Fibroblast of lung (primary cell): ENCODE results near the gene PPT1. TPM values are rescaled to one million over a fixed set of nuclear protein-coding genes. Genes with fewer than 3 reads are reported as not detected.

Source experiments
- DNase-seq, 2 donors: peaks; one replicate each; pipeline versions ENCODE4 v3.0.0 to v3.0.0-alpha.2; 2010; ENCODE audit warnings: low read depth in 2 of 2
- H2AFZ ChIP-seq: 2 replicates; pipeline ENCODE4 v1.5.1; 2012; ENCODE audit warnings: low read length, control low read depth, inconsistent platforms
- H3K27ac ChIP-seq: 2 replicates; pipeline ENCODE4 v1.5.1; 2011; ENCODE audit warnings: low read length, control low read depth; ENCODE audit not compliant: insufficient read depth
- H3K27me3 ChIP-seq: 2 replicates; pipeline ENCODE4 v1.5.1; 2011; ENCODE audit warnings: mild to moderate bottlenecking, low read length; ENCODE audit not compliant: control insufficient read depth, insufficient read depth
- H3K36me3 ChIP-seq: 2 replicates; pipeline ENCODE4 v1.5.1; 2011; ENCODE audit warnings: low read length; ENCODE audit not compliant: control insufficient read depth, insufficient read depth
- H3K4me1 ChIP-seq: 2 replicates; pipeline ENCODE4 v1.5.1; 2011; ENCODE audit warnings: low read length; ENCODE audit not compliant: control insufficient read depth, insufficient read depth; ENCODE audit errors: extremely low read depth
- H3K4me2 ChIP-seq: 2 replicates; pipeline ENCODE4 v1.5.1; 2011; ENCODE audit warnings: low read length, control low read depth; ENCODE audit not compliant: insufficient read depth; ENCODE audit errors: extremely low read depth
- H3K4me3 ChIP-seq, 4 experiments: fragments of 200-600 bp in 1 of 4; sonication (generic) in 1 of 4; replicated peaks in 1 of 4; 2 replicates each; pipeline ENCODE4 v1.5.1; 2011 to 2016; ENCODE audit warnings: low read length in 4 of 4, low read depth in 3 of 4, mild to moderate bottlenecking in 3 of 4, control low read depth in 2 of 4, inconsistent platforms in 1 of 4, mixed read lengths in 1 of 4; ENCODE audit not compliant: insufficient read depth in 1 of 4; ENCODE audit errors: control extremely low read depth in 1 of 4
- H3K79me2 ChIP-seq: 2 replicates; pipeline ENCODE4 v1.5.1; 2012; ENCODE audit warnings: mild to moderate bottlenecking, low read length, inconsistent platforms; ENCODE audit not compliant: control insufficient read depth, insufficient read depth
- H3K9ac ChIP-seq: 2 replicates; pipeline ENCODE4 v1.5.1; 2011; ENCODE audit warnings: mild to moderate bottlenecking, low read length, control low read depth; ENCODE audit not compliant: insufficient read depth
- H3K9me3 ChIP-seq: 2 replicates; pipeline ENCODE4 v1.5.1; 2012; ENCODE audit warnings: low read depth, low read length; ENCODE audit not compliant: control insufficient read depth, insufficient read depth
- H4K20me1 ChIP-seq: 2 replicates; pipeline ENCODE4 v1.5.1; 2011; ENCODE audit warnings: low read length; ENCODE audit not compliant: control insufficient read depth, insufficient read depth; ENCODE audit errors: extremely low read depth
- EZH2 ChIP-seq: IDR thresholded peaks from 2 replicates; pipeline ENCODE4 v1.5.1; 2012; ENCODE audit warnings: low read length, control low read depth, mild to moderate bottlenecking; ENCODE audit errors: missing control alignments
- polyA plus RNA-seq, 2 donors: library from polyadenylated mRNA; depleted of rRNA in 1 of 2; stranded (reverse) in 1 of 2; unstranded in 1 of 2; fragments of >200 nt; gene quantifications; 2 replicates each; pipeline ENCODE4 v1.2.1, GENCODE V29; 2011 to 2012; ENCODE audit warnings: missing spikeins in 1 of 2
- total RNA-seq: library from RNA; depleted of rRNA; stranded (reverse); fragments of >200 nt; gene quantifications from 2 replicates; pipeline ENCODE4 v1.2.1, GENCODE V29; 2014
- TF ChIP-seq, protein P1 (sequence below), 2 donors: IDR thresholded peaks in 1 of 2; conservative IDR thresholded peaks in 1 of 2; 1 replicate in 1 of 2; 2 replicates in 1 of 2; pipeline ENCODE4 v1.5.1; 2011 to 2012; ENCODE audit warnings: low read length in 2 of 2, control low read depth in 1 of 2, inconsistent platforms in 1 of 2, low read depth in 1 of 2, mild to moderate bottlenecking in 1 of 2

PPT1 gene
- total and polyA plus RNA-seq, 2 donors (not counting 1 experiment from before 2014, with no cell fraction given): 41.0 to 81.1 TPM

DNA sequence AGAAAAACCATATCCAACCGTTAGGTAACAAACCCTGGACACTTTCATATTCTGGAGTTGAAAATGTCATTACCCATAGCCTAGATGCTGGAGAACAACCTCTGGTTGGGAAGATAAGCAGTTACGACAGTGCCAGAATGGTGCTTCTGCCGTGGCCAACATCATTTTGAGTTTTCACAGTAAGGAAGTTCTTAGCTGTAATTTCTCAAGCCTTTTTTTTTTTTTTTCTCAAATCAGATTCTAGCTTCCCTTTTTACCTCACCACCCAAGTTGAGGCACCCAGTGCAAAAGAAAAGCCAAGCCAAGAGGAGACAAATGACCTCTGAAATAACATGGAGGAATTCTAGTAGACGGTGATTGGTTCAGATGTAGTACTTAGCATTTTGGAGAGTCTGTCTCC lies 21.8 kb downstream of the PPT1 start:
- no peak overlapping the region for H3K4me3 ChIP-seq
- peaks cover 15% of the 10 kb centered on the region for H3K36me3 ChIP-seq

DNA sequence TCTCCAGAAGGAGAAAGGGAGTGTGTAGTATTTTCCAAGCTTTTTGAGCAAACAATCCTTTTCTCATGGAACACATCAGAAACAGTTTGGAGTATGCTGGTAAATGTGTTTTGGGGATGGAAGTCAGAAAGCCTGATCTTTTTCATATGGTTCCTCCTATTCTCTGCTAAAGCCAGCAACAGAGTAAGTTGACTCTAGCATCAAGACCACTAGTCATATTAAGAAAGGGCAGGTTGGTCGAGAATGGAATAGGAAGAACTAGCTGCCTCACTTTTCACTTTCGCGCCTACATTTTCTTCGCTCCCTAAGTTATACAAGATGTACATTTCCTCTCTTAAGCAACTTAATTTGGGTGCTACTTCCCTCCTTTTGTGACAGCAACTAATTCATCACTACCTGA lies 24.0 kb downstream of the PPT1 start:
- TF ChIP-seq EZH2: no peak
- TF ChIP-seq, protein P1, sequence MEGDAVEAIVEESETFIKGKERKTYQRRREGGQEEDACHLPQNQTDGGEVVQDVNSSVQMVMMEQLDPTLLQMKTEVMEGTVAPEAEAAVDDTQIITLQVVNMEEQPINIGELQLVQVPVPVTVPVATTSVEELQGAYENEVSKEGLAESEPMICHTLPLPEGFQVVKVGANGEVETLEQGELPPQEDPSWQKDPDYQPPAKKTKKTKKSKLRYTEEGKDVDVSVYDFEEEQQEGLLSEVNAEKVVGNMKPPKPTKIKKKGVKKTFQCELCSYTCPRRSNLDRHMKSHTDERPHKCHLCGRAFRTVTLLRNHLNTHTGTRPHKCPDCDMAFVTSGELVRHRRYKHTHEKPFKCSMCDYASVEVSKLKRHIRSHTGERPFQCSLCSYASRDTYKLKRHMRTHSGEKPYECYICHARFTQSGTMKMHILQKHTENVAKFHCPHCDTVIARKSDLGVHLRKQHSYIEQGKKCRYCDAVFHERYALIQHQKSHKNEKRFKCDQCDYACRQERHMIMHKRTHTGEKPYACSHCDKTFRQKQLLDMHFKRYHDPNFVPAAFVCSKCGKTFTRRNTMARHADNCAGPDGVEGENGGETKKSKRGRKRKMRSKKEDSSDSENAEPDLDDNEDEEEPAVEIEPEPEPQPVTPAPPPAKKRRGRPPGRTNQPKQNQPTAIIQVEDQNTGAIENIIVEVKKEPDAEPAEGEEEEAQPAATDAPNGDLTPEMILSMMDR (conservative IDR thresholded peaks at IDR 0.05 in 1 of 2, IDR thresholded peaks at IDR 0.05 in 1 of 2; ENCODE audit: low read depth in 1 of 2, low read length in 2 of 2): no peak
- no peak overlapping the region for H3K27ac ChIP-seq
- H3K9ac ChIP-seq: no peak overlapping the region
- H3K9me3 ChIP-seq: no peaks in the 10 kb centered on the region
- H3K4me1 ChIP-seq: peaks cover 15% of the 10 kb centered on the region
- no peak overlapping the region for H2AFZ ChIP-seq
- H3K27me3 ChIP-seq: no peaks in the 10 kb centered on the region
- H3K4me2 ChIP-seq: no peak overlapping the region
- H3K4me3 ChIP-seq: no peak overlapping the region
- DNase-seq: no peak
- H3K79me2 ChIP-seq: no peaks in the 10 kb centered on the region
- H4K20me1 ChIP-seq: no peaks in the 10 kb centered on the region
- peaks cover 17% of the 10 kb centered on the region for H3K36me3 ChIP-seq

More for the DNA sequence above, 21.8 kb downstream of the PPT1 start:
- no peak for DNase-seq
- H3K27ac ChIP-seq: no peak overlapping the region
- H3K27me3 ChIP-seq: no peaks in the 10 kb centered on the region
- H3K9ac ChIP-seq: no peak overlapping the region
- H3K4me1 ChIP-seq: peaks cover 15% of the 10 kb centered on the region
- no peaks in the 10 kb centered on the region for H3K9me3 ChIP-seq
- TF ChIP-seq, protein P1 (conservative IDR thresholded peaks at IDR 0.05 in 1 of 2, IDR thresholded peaks at IDR 0.05 in 1 of 2; ENCODE audit: low read depth in 1 of 2, low read length in 2 of 2): no peak
- no peak for TF ChIP-seq EZH2
- H2AFZ ChIP-seq: no peak overlapping the region
- H4K20me1 ChIP-seq: no peaks in the 10 kb centered on the region
- no peak overlapping the region for H3K4me2 ChIP-seq
- H3K79me2 ChIP-seq: no peaks in the 10 kb centered on the region

DNA sequence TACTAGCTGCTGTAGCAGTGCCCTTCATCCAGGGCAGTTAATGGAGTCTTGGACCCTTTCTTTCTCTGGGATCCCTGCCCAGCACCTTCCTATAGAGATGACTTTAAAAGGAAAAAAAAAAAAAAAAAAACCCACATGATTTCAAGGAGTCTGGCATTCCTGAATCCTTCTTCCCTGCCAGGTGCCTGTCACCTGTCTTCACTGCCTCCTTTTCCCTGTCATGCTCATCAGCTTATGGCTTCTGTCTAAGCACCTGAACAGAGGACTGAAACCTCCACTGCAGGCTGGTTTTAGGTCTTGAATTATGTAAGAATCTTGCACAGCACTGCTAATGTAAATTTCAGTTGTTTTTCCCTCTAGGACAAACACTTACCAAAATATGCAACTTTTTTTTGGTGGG lies 24.9 kb downstream of the PPT1 start:
- Histone ChIP-seq H3K27me3 (no peaks in the 10 kb centered on the region), H3K4me2 (no peak overlapping the region), H3K79me2 (no peaks in the 10 kb centered on the region), H4K20me1 (no peaks in the 10 kb centered on the region), H3K9me3 (no peaks in the 10 kb centered on the region), H3K4me1 (peaks cover 10% of the 10 kb centered on the region), H3K27ac (no peak overlapping the region), H3K4me3 (no peak overlapping the region), H2AFZ (no peak overlapping the region), H3K36me3 (peaks cover 14% of the 10 kb centered on the region), H3K9ac (no peak overlapping the region)
- no peak for DNase-seq
- TF ChIP-seq, protein P1 (conservative IDR thresholded peaks at IDR 0.05 in 1 of 2, IDR thresholded peaks at IDR 0.05 in 1 of 2; ENCODE audit: low read depth in 1 of 2, low read length in 2 of 2): no peak
- TF ChIP-seq EZH2: no peak
